Vagina (tissue), 2 donors: ENCODE results near the gene PLOD1. TPM values are rescaled to one million over a fixed set of nuclear protein-coding genes. Genes with fewer than 3 reads are reported as not detected.

Source experiments
- DNase-seq, 2 donors: peaks; one replicate each; pipeline ENCODE4 v3.0.0-alpha.2; 2017; ENCODE audit errors: extremely low spot score in 2 of 2
- H3K27ac ChIP-seq: fragments of 200-600 bp; sonication (generic); one replicate; pipeline ENCODE4 v1.5.1; 2019
- H3K27me3 ChIP-seq: fragments of 200-600 bp; sonication (generic); one replicate; pipeline ENCODE4 v1.5.1; 2019
- H3K36me3 ChIP-seq, 2 donors: fragments of 200-600 bp; sonication (generic); one replicate each; pipeline ENCODE4 v1.5.1; 2017 to 2019
- H3K4me1 ChIP-seq: fragments of 200-600 bp; sonication (generic); one replicate; pipeline ENCODE4 v1.5.1; 2019
- H3K4me3 ChIP-seq, 2 donors: fragments of 200-600 bp; sonication (generic); 1 replicate in 1 of 2; 2 replicates in 1 of 2; pipeline ENCODE4 v1.5.1; 2016 to 2019
- H3K9me3 ChIP-seq: fragments of 200-600 bp; sonication (generic); one replicate; pipeline ENCODE4 v1.5.1; 2019
- CTCF ChIP-seq, 3 experiments: fragments of 450-650 bp in 2 of 3; fragments of 200-600 bp in 1 of 3; sonication (generic) in 1 of 3; IDR thresholded peaks; one replicate each; pipeline ENCODE4 v1.5.1; 2017 to 2019; ENCODE audit warnings: antibody characterized with exemption in 3 of 3, mild to moderate bottlenecking in 2 of 3, moderate library complexity in 2 of 3
- POLR2A ChIP-seq, 2 donors: fragments of 450-650 bp; IDR thresholded peaks; one replicate each; pipeline ENCODE4 v1.6.1; 2017; ENCODE audit warnings: antibody characterized with exemption in 2 of 2, mild to moderate bottlenecking in 2 of 2, moderate library complexity in 2 of 2
- POLR2AphosphoS5 ChIP-seq, 2 donors: sonication (generic); formaldehyde crosslinking; IDR thresholded peaks; one replicate each; pipeline ENCODE4 v1.9.0; 2017; ENCODE audit warnings: antibody characterized with exemption in 2 of 2, mild to moderate bottlenecking in 2 of 2, low read depth in 1 of 2; ENCODE audit not compliant: insufficient read depth in 1 of 2
- intact Hi-C: fragments of 100-400 bp; cut with DNase I; formaldehyde crosslinking; loops from one replicate; pipeline ENCODE4 v1.15.1; 2023
- total RNA-seq: library from RNA; depleted of rRNA; stranded (reverse); fragments of >200 nt; gene quantifications from one replicate; pipeline ENCODE4 v1.2.3, GENCODE V29; 2016

Gene PLOD1
- total RNA-seq, 1 donor from 2014 or later, result 42.2 TPM

- intact Hi-C loops, result no loop called here
Observed at GRCh38 chr1:11967028-11967547, 32.6 kb downstream of the PLOD1 start.

GRCh38 chr1:11970441-11971185 is 36.1 kb downstream of the PLOD1 start:
- no peak for DNase-seq
- H3K4me1 ChIP-seq, result no peaks in the 10 kb centered on the region
- H3K9me3 ChIP-seq, result no peaks in the 10 kb centered on the region
- no peaks in the 10 kb centered on the region for H3K27me3 ChIP-seq
- intact Hi-C loops, result no loop called here
- H3K4me3 ChIP-seq, result no peak overlapping the region
- TF ChIP-seq POLR2AphosphoS5 (IDR thresholded peaks at IDR 0.05; ENCODE audit: insufficient read depth in 1 of 2, low read depth in 1 of 2) (no peak), POLR2A (IDR thresholded peaks at IDR 0.05) (no peak), CTCF (IDR thresholded peaks at IDR 0.05) (no peak)
- no peak overlapping the region for H3K27ac ChIP-seq
- H3K36me3 ChIP-seq, result peaks cover 0 to 36% of the 10 kb centered on the region in 2 donors

More at GRCh38 chr1:11967028-11967547, 32.6 kb downstream of the PLOD1 start:
- no peak for TF ChIP-seq POLR2A (IDR thresholded peaks at IDR 0.05)
- TF ChIP-seq CTCF (IDR thresholded peaks at IDR 0.05), result peak in 1 of 3 experiments; percentile 11
- TF ChIP-seq POLR2AphosphoS5 (IDR thresholded peaks at IDR 0.05; ENCODE audit: insufficient read depth in 1 of 2, low read depth in 1 of 2), result no peak
- H3K9me3 ChIP-seq, result no peaks in the 10 kb centered on the region
- H3K36me3 ChIP-seq, result peaks cover 0 to 33% of the 10 kb centered on the region in 2 donors
- H3K4me3 ChIP-seq, result no peak overlapping the region
- no peak for DNase-seq
- no peaks in the 10 kb centered on the region for H3K27me3 ChIP-seq
- no peak overlapping the region for H3K27ac ChIP-seq
- no peaks in the 10 kb centered on the region for H3K4me1 ChIP-seq

DNA sequence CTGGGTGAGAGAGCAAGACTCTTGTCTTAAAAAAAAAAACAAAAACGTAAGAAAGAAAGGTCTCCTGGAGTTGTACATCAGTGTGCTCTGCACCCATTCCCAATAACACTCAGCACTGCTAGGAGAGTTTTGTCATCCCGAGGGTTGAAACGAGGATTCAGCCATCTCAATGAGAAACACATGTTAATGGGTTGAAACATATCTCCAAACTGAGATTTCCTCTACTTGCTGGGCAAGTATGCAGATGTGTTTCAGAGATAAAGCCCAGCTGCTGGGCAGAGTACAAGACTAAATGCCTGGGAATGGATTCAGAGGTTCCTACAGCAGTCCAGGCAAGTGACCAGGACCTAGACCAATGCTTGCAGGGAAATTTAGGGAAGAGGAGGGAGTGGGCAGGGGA is 43.1 kb downstream of the PLOD1 start:
- no peaks in the 10 kb centered on the region for H3K9me3 ChIP-seq
- H3K4me1 ChIP-seq, result peaks cover 30% of the 10 kb centered on the region
- H3K27me3 ChIP-seq, result no peaks in the 10 kb centered on the region
- DNase-seq, result no peak
- H3K4me3 ChIP-seq, result no peak overlapping the region
- intact Hi-C loops, result loop anchor here (2.0 kb wide), 1 partner anchor 43 kb away; the partner anchor contains the start of gene PLOD1
- peaks cover 0 to 32% of the 10 kb centered on the region in 2 donors for H3K36me3 ChIP-seq
- H3K27ac ChIP-seq, result no peak overlapping the region
- no peak for TF ChIP-seq POLR2A (IDR thresholded peaks at IDR 0.05)
- TF ChIP-seq CTCF (IDR thresholded peaks at IDR 0.05), result no peak
- TF ChIP-seq POLR2AphosphoS5 (IDR thresholded peaks at IDR 0.05; ENCODE audit: insufficient read depth in 1 of 2, low read depth in 1 of 2), result no peak

- Histone ChIP-seq H3K4me3 (no peak overlapping the region), H3K27ac (no peak overlapping the region), H3K4me1 (peaks cover 36% of the 10 kb centered on the region), H3K36me3 (peaks cover 0 to 33% of the 10 kb centered on the region in 2 donors), H3K9me3 (no peaks in the 10 kb centered on the region), H3K27me3 (no peaks in the 10 kb centered on the region)
- TF ChIP-seq POLR2AphosphoS5 (IDR thresholded peaks at IDR 0.05; ENCODE audit: insufficient read depth in 1 of 2, low read depth in 1 of 2) (no peak), POLR2A (IDR thresholded peaks at IDR 0.05) (no peak), CTCF (IDR thresholded peaks at IDR 0.05) (no peak)
- no peak for DNase-seq
- intact Hi-C loops, result loop anchor here (2.0 kb wide), 1 partner anchor 44 kb away; the partner anchor contains the start of gene PLOD1
Observed at GRCh38 chr1:11978301-11978700, 43.8 kb downstream of the PLOD1 start.
